Retina (tissue), 1 donor: ENCODE results near the gene ING4.

ENCODE experiments used
- DNase-seq: peaks from one replicate; pipeline ENCODE4 v3.0.0-alpha.2; 2016

ING4 gene

DNA sequence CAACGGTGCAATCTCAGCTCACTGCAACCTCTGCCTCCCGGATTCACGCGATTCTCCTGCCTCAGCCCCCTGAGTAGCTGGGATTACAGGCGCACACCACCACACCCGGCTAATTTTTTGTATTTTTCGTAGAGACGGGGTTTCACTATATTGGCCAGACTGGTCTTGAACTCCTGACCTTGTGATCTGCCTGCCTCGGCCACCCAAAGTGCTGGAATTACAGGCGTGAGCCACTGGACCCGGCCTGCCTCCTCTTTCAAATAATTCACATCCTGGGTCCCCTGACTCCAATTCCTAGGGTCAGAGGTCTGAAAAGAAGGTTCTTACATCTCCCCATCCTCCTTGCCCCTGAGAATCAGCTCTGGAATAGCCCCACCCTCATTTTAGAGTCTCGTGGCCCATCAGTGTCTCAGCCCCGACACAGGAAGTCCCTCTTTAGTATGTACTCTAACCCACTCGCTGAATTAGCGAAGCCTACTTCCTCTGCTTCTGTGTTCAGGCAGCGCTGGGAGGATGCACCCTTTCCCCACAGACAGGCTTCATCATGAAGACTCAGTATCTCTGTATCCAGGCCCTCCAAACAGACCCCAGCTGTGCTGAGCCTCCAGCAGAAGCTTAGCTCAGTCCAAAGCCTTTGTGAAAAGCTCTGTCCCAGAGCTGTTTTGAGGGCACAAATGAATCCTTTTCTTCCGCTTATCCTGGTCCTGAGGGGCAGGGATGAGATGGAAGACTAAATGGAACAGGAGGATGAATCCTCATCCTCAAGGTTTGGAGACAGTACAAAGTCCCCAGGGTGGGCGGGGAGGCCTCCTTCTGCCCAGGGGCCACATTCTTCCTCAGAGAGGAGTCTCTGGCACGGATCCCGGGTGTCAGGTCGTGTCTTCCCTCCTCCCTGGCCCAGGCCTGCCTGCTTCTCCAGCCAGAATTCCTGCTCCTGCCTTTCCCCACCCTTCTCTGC, 30.6 kb downstream of the ING4 start:
- peak; percentile 20 for DNase-seq

DNA sequence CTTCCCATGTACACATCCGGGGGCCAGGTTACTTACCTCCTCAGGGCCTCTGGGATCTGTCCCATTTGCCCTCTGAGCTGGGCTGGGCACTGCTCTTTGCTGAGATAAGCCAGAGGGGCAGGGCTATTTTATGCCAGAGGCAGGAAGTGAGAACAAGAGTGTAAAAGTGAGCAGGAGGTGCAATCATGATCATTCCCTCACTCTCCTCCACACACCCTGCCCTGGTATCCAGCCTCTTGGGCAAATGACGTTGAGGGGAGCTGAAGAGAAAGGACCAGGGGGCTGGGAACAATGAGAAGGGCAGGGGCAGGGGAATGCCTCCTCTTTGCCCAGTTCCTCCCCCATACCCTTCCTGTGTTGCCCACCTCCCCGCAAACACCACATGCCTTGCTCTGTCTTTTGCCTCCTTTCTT, 31.4 kb downstream of the ING4 start:
- no peak for DNase-seq

DNA sequence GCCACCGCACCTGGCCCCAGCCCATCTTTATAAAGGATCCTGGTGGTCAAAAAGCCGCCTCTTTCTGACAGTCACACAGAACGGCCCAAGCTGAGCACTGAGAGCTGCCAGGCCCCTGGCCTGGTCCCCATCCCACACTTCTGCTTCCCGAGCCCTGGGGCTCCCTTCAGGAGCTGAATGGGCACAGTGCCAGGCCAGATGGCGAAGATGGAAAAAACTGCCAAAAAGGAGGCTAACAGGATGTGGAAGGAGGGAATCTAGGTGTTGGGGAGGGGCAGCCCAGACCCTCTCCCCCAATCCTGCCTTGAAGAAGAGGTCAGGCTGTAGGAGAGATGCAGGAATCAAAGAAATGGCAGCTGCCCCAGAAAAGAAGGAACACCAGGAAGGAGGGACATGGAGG, 32.2 kb downstream of the ING4 start:
- no peak for DNase-seq

DNA sequence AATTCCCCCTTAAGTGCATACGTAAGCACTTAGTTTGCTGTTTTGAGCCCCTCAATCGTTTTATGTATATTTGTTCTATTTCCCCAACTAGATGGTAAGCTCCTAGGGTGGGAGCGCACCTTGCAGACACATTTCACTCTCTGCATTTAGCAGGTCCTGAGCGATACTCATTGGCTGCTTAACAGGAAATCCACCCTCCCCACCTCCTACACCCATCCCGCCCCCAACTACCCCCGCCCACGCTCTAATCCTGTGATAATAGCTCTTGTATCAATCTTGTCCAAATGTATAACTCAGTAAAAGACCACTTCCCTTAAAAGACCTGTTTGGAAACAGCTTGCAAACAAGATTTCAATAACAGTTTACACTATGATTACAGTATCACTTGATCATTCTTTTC, 35.3 kb downstream of the ING4 start:
- no peak for DNase-seq

DNA sequence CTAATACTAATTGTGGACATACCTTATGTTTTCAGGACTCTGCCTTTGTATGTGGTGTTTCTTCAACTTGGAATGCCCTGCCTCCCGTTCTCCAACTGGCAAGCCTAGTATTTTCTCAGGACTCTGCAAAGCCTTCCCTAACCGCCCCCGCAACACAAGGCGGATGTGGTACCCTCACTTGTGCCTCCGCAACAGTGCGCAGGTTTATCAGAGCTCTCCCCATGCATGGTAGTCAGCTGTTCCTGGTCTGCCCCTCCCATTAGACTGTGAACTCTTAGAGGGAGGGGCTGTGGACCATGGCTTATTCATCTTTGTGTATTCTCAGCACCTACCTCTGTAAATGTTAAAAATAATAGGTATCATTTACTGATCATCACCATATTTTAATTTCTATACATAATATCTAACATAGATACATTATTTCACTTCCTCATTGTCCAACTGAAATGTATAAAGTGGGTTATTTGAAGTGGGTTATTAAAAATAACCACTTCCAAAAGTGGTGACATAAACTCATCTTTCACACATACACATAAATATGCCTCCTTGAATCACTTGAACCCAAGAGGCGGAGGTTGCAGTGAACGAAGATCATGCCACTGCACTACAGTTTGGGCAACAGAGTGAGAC, 36.1 kb downstream of the ING4 start:
- no peak for DNase-seq

DNA sequence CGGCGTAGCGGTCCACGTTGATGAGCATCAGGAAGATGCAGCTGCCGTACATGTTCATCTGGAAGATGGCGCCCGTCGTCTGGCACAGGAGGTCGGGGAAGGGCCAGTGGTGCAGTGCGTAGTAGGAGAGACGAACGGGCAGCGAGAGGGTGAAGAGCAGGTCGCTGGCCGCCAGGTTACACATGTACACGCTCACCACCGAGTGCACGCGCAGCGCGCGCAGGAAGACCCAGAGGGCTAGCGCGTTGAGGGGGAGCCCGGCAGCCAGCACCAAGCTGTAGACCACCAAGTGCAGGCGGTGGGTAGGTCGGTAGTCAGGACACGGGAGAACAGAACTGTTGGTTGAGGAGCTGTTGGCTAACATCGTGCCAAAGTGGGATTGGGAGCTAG, 42.0 kb downstream of the ING4 start:
- no peak for DNase-seq

DNA sequence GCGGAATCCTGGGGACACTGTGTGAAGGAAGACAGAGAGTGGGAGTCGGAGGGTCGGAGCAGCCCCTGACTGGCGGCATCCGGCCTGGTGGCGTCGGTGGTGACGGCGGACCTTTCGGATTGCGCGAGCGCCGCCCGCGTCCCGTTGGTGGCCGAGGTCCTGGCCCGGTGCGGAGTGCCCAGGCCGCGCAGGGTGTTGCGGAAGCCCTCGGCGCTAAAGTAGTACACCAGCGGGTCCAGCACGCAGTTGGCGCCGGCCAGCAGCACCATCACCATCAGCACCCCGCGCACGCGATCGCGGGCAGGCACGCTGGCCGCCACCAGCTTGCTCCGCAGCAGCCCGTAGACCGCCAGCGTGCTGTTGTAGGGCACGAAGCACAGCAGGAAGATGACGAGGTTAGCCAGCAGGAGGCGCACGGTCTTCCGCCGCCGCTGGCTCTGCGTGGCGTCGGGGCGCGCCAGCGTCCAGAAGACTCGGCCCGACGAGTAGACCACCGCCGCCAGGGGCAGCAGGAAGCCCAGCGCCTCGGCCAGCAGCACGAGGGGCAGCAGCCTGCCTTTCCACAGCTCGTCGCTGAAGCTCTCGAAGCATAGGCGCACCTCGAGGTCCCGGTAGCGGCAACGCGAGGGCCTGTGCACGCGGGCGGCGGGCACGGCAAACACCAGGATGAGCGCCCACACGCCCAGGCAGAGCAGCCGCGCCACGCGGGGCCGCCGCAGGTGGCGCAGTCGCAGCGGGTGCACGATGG, 42.6 kb downstream of the ING4 start:
- DNase-seq = peak; percentile 93

DNA sequence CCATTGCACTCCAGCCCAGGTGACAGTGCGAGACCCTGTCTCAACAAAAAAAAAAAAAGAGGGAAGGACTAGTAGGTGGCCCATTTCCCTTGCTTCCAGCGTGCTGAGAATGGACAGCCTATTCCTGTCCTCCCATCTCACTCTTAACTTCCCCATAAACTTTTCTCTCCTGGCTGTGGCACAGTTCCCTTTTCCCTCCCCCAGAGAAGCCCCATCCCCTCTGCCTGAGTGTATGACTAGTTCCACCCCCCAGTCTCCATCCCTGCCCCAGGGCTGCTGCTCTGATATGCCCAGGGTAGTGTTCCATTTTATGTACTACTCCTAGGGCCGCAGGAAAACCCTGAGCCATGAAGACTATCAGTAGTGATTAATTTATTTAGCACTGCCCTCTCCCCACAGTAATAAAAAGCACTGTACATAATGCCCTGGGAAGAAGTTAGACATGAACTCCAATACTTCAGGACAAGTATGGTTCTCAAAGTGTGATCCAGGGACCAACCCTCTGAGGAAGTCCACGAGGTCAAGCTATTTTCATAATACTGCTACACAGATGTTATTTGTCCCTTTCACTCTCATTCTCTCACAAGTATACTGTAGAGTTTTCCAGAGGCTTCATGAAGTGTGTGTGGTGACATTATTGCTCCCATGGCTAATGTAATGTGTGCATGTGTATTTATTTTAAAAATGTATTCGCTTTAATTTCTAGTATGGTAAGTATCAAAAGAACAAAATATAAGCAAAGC, 44.3 kb downstream of the ING4 start:
- DNase-seq = no peak

DNA sequence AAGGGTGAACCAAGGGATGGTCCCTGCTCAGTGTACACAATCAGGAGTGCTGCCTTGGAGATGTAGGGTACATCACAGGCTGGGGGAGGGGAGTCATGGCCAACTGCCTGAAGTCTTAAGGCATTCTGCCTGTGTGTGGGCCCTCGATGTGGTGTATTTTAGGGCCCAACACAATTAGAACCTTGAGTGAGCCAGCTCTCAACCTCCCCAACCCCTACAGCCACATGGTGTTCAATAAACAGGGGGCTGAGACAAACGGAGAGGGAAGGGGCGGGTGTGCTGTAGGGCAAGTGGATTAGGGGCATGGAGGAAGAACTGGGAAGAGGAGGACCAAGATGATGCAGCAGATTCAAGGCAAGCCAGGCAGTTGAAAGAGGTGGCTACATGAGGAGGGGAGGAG, 47.1 kb downstream of the ING4 start:
- DNase-seq = no peak

DNA sequence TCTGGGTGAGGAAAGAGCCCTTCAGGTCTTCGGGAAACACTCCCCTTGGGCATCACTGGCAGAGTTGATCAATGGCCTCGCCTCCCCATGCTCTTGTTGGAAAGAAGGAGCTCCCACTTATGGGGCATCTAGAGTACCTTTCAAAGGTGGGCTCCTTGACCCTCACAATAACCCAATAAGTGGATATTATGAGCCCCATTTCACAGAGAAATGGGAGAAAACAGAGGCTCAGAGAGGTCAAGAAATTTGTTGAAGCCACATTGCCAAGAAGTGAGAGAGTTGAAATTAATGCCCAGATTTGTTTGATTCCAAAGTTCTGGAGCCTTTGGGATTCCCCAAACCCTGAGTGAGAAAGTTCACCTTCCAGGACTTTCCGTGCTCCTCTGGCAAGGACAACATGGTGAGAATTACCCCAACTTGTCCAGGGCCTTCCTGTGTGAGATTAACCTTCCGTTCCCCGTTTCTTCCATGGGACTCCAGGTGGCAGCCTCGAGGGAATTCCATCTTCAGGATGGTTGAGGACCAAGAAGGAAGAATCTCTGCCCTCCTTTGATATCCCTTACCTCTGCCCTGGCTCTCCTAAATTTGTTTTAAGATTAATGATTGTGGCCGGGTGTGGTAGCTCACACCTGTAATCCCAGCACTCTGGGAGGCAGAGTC, 48.3 kb downstream of the ING4 start:
- DNase-seq = no peak

DNA sequence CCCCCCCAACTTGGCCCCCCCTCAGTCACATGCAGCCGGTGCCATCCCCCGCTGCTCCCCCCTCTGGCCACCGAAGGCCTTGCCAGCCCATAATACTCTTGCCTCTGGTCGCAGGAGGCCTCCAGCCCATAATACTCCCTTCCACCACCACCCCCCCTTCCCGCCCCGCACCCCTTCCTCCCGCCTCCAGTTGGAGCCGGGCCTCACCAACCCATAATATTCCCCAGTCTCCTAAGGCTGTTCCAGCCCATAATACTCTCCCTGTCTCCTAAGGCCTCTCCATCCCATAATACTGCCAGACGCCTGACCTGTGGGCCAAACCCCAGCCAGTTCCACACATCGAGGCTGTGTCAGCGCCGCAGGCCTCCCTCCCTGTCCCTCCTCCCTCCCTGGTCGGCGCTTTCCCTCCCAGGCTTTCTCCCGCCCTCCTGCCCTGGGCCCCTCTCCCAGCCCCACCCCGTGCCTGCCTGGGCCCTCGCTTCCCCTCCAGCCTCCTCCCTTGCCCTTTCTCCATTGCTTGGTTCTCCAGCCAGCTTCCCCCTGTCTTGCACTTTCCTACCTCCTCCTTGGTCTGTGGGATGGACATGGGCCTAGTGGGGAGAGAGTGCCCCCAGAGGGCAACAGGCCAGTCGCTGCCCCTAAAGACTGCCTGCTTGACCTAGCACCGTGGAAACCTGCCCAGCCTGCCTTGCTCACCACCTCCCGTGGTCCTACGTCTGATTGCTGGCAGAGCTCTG, 49.0 kb downstream of the ING4 start:
- peak; percentile 92 for DNase-seq

DNA sequence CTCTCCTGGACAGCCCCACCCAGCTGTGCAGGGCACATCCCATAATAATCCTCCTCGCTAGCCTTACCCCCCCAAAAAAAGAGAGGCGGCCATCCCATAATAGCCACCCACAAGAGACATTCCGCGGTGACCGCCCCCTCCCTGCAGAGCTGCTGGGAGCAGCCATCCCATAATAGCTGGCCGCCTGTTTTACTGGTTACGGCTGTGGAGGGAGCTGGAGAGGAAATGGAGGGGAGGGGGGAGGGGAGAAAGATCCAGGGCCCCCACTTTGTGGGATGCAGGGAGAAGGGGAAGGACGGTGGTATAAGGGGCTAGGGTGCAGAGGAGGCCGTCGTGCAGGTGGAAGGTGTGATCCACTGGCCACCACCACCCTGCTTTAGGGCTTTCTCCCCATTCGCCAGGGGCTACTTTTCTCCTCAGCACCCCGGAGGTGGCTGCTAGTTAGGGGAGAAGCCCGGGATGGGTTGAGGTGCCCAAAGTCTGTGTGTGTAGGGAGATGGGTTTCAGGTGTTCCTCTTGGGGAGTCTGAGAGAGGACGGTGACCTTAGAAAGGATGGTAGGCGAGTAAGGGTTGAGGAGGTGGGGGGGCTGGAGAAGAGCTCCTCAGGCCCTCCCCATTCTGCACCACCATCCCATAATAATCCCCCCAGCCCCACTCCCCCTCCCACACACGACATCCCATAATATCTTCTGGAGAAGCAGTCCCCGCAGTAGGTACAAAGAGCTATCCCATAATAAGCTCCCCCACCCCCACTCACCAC, 49.7 kb downstream of the ING4 start:
- peak; percentile 90 for DNase-seq

DNA sequence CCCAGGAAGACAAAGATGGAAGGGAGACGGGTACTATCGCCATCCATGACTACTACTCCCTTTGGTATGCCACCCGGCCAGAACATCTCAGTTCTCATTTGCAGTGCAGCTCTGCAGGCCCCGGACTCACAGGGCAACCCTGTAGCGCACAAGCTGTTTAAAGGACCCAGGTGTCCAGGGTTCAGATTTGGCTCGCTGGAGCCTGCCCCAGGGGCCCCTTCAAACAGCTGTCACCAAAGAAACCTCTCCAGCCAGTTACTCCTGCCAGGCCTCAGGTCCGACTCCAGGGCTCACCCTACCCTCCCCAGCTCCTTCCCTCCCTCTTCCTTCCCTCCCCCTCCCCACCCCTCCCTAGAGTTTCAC, 50.3 kb downstream of the ING4 start:
- no peak for DNase-seq

DNA sequence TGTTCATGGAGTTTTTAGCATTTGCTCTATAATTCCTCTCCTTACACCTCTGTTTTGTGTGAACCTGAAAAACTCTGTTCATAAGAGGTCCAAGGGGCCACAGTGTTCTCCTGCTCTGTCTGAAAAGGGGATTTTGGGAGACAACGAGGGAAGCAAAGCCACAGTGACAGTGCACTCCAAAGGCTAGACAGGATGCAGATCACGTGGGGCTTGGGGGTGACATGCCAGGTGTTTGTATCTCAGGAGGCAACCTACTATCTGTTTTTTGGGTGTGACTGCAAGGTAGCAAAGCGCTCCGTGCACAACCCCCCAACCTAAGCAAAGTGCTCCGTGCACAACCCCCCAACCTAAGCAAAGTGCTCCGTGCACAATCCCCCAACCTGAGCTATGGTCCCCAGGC, 50.7 kb downstream of the ING4 start:
- no peak for DNase-seq

DNA sequence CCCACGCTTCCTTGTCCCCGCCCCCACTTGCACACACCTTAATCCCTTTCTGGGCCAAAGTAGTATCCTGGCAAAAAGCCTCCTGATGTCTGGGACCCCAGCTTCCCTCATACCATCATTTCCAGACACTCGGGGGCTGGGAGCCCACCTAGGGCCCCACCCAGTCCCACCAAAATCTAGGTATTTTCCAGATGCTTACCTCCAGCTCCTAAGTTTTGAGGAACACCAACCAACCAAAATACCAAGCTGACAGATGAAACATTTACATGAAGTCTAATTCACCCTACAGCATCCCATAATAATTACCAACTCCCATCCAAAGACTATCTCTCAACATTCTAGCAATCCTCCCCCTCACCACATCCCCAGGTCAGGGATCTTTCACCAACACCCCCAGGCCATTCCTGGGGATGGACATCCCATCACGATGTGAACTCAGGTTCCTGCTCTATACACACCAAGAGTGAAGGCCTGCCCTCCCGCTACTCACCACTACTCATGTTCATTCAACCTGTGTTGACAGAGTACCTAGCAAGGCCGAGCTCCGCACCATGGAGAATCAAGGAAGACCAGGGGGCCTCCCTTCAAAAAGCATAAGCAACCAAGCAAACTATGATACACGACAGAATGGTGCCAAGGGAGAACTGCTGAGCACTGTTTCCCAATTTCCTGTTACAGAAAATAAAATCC, 54.2 kb downstream of the ING4 start:
- DNase-seq = peak; percentile 69

DNA sequence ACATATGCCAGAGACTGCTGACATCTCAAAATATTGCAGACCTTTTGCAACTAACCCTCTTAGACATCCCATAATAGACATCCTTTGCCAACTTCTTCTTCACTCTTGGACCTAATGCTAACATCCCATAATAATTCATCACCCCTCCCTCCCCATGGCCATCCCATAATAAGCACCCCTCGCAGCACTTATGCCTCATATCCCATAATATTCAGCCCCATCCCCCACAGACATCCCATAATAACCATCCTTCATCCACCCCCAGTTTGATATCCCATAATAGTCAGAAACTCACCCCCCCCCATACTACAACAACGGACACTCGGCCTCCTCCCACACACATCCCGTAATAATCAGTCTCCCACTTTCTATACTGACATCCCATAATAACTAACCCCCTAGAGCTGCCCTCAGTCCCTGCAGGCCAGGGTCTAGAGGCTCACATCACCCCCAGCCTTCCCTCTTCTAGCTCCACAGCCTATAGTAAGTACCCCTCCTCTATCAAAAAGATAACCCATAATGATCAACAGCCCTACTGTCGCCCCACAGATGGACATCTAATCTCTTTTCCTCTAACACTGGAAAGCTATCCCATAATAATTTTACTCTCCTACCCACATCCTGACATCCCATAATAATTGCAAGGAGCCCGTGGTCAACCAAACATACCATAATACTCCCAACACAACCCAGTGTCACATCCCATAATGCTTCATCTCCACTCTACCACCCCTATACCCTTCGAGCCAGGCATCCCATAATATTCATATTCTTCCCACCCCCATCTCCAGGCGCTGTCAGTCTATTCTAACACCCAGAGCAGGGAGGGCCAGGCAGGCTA, 54.9 kb downstream of the ING4 start:
- peak; percentile 75 for DNase-seq

DNA sequence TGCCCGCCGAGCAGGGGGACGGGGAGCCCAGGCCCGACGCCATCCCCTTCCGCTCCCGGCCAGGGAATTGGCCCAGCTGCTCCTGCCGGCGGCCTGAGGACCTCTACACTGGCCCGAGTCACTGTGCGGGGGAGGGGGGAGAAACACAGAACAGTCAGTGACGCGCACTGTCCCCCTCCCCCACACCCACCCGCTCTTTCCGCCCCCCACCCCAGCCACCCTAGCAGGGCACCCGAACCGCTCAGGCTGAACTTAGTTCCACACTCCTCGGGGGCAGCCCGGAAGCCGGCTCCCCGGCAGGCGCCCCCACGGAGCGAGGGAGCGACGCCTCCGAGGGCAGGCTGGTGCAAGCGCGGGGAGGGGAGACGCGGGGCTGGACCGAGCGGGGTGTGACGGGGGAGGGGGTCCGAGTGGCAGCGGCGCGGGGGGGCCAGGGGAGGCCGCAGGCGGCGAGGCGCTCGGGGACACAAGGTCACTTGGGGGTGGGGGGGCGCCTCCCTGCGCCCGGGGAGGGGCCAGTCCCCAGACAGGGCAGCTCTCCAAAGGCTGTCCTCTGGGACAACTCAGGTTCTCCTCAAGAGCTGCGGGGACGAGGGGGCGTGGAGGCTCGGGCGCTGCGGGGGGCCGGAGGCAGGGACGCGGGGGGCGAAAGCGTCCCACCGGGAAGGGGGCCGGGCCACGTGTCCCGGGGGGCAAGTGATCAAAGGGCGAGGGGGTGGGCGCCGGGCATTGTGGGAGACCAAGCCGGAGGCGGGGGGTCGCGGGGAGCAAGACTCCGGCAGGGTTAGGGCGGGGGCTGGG, 56.4 kb downstream of the ING4 start:
- DNase-seq = no peak
